Measurements from ENCODE around the gene PKDCC.

PKDCC gene

DNA sequence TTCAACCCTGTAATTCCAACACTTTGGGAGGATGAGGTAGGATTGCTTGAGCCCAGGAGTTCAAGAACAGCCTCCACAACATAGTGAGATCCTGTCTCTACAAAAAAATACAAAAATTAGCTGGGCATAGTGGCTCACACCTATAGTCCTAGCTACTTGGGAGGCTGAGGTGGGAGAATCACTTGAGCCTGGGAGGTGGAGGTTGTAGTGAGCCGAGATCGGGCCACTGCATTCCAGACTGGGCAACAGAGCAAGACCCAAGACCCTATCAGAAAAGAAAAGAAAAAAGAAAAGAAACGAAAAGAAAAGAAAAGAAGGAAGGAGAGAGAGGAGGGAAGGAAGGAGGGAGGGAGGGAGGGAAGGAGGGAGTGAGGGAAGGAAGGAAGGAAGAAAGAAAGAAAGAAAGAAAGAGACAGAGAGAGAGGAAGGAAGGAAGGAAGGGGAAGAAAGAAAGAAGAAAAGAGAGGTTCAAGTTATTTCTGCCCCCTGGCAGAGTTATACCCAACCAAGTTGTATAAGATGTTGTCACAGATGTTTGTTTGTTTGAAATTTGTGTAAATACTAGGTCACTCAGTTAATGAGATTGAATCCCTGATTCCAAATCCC, 3.9 kb upstream of the PKDCC start:
- Histone ChIP-seq H3K27me3 (ENCODE audit: insufficient read depth, low read length) (peaks cover 5% of the 10 kb centered on the region), H3K36me3 (ENCODE audit: insufficient read depth, low read length) (no peaks in the 10 kb centered on the region), H3K4me1 (ENCODE audit: insufficient read depth, low read length) (peaks cover 26% of the 10 kb centered on the region), H3K9ac (ENCODE audit: low read depth, low read length) (no peak overlapping the region), H3K27ac (ENCODE audit: low read depth, low read length) (no peak overlapping the region), H3K4me3 (ENCODE audit: low read length) (no peak overlapping the region), H3K9me3 (ENCODE audit: insufficient read depth, low read depth, low read length) (no peaks in the 10 kb centered on the region)
- 89% methylated on average over 3 of the region's 3 CpGs for WGBS

DNA sequence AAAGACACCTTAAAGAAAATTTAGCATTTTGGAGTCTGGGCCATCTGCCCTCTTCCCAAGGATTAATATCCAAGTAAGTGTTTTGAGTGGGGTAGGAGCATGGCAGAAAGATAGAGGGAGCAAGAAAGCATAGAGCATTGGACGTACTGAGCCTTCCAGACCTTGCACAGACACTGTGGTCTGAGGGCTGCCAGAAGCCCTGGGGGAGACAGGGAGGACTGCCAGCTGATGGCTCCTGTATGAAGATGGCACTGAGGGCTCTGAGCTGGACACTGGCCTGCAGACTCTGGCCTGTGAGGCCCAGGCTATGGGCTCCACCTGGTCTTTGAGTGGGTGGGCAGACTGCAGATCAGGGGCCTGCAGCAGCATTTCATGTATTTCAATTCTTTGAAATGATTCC, 2.9 kb upstream of the PKDCC start:
- no peaks in the 10 kb centered on the region for H3K36me3 ChIP-seq (ENCODE audit: insufficient read depth, low read length)
- H3K27me3 ChIP-seq (ENCODE audit: insufficient read depth, low read length): peaks cover 14% of the 10 kb centered on the region
- H3K4me1 ChIP-seq (ENCODE audit: insufficient read depth, low read length): peaks cover 33% of the 10 kb centered on the region
- H3K27ac ChIP-seq (ENCODE audit: low read depth, low read length): no peak overlapping the region
- no peak overlapping the region for H3K4me3 ChIP-seq (ENCODE audit: low read length)
- no peaks in the 10 kb centered on the region for H3K9me3 ChIP-seq (ENCODE audit: insufficient read depth, low read depth, low read length)
- 82% methylated on average over 1 of the region's 1 CpG for WGBS
- H3K9ac ChIP-seq (ENCODE audit: low read depth, low read length): no peak overlapping the region

- no peak overlapping the region for H3K27ac ChIP-seq (ENCODE audit: low read depth, low read length)
- H3K4me3 ChIP-seq (ENCODE audit: low read length): no peak overlapping the region
- peaks cover 14% of the 10 kb centered on the region for H3K27me3 ChIP-seq (ENCODE audit: insufficient read depth, low read length)
- no peaks in the 10 kb centered on the region for H3K36me3 ChIP-seq (ENCODE audit: insufficient read depth, low read length)
- no peaks in the 10 kb centered on the region for H3K9me3 ChIP-seq (ENCODE audit: insufficient read depth, low read depth, low read length)
- WGBS: 63% methylated on average over 3 of the region's 3 CpGs
- peaks cover 37% of the 10 kb centered on the region for H3K4me1 ChIP-seq (ENCODE audit: insufficient read depth, low read length)
- H3K9ac ChIP-seq (ENCODE audit: low read depth, low read length): no peak overlapping the region
Measured at GRCh38 chr2:42045352-42045751, 2.5 kb upstream of the PKDCC start.

DNA sequence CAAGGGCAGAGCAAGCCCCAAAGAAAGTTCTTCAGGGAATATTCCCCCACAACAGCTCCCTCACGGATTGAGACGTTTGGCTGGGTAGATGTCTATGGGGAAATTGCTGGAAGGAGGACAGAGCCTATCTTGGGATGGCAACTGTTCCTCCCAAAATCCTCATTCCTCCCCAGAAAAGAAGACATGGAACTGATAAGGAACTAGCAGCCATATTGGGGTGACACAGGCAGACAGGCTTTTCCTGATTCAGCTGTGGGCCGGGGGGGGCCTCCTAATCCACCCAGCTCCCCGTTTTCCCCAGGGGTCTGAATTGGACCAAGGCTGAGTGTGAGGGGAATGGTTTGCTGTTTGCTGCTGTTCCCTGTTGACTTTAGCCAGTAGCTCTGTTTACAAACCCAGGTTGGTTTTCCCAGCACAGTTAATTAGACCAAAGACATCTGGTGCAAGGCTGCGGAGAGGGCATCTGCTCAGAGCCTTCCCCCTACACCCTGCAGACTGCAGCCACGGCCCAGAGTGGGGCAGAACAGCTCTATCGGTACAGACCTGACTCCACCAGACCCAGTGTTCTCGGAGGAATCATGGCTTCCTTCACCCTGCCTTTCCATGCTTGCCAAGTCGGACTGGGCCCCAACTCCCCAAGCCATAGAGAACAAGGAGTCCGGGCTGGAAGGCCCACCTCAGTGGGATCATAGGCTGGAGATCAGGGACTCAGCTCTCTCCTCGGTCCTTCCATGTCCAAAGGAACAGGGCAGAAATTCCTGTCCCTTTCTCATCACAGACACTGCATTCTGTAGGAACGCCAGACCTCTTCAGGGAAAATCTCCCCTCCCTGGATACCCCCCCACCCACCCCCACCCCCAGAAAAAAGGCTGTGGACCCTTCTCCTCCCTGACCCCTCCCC, 1.7 kb upstream of the PKDCC start:
- no peaks in the 10 kb centered on the region for H3K9me3 ChIP-seq (ENCODE audit: insufficient read depth, low read depth, low read length)
- peaks cover 40% of the 10 kb centered on the region for H3K4me1 ChIP-seq (ENCODE audit: insufficient read depth, low read length)
- WGBS: 29% methylated on average over 10 of the region's 12 CpGs
- peak overlapping the region; percentile 89 for H3K27ac ChIP-seq (ENCODE audit: low read depth, low read length)
- peak overlapping the region; percentile 26; the same call in 1 of the 2 replicates for H3K4me3 ChIP-seq (ENCODE audit: low read length)
- H3K9ac ChIP-seq (ENCODE audit: low read depth, low read length): peak overlapping the region; percentile 43; the same call in 1 of the 2 replicates
- H3K36me3 ChIP-seq (ENCODE audit: insufficient read depth, low read length): no peaks in the 10 kb centered on the region
- peaks cover 14% of the 10 kb centered on the region for H3K27me3 ChIP-seq (ENCODE audit: insufficient read depth, low read length)

DNA sequence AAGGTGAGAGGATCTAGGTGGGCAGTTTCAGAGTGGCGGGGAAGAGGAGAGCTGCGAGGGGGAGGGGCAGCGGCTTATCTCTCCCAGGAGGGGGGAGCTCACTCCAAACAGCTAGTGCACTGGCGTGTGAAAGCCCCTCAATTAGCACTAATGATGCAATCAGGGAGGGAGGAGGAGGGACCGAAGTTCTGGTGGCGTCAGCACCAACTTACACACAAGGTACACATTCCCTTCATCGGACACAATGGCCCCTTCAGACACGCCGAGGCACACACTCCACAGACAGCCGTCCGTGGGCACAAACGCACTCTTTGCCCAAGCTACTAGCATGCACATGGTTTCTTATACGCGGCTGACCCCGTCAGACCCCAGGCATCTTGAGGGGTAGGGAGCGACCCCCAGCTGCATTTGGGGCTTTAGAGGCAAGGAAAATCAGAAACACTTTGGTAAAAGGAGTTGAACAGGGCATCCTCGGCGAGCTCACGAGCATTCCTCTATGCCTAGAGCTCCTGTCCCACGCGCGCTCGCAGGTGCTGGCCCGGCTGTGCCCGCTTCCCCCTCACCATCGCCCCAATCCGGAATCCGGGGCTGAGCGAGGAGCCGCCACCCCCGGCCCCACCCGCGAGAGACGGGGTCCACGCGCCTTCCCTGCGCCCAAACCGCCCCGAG, 868 bp upstream of the PKDCC start:
- peak overlapping the region; percentile 97 for H3K27ac ChIP-seq (ENCODE audit: low read depth, low read length)
- WGBS: under 1% methylated on average over 38 of the region's 39 CpGs
- H3K9me3 ChIP-seq (ENCODE audit: insufficient read depth, low read depth, low read length): no peaks in the 10 kb centered on the region
- H3K4me3 ChIP-seq (ENCODE audit: low read length): peak overlapping the region; percentile 60
- peaks cover 46% of the 10 kb centered on the region for H3K4me1 ChIP-seq (ENCODE audit: insufficient read depth, low read length)
- H3K27me3 ChIP-seq (ENCODE audit: insufficient read depth, low read length): peaks cover 14% of the 10 kb centered on the region
- no peaks in the 10 kb centered on the region for H3K36me3 ChIP-seq (ENCODE audit: insufficient read depth, low read length)
- H3K9ac ChIP-seq (ENCODE audit: low read depth, low read length): peak overlapping the region; percentile 80

- 1% methylated on average over 80 of the region's 80 CpGs for WGBS
- H3K4me1 ChIP-seq (ENCODE audit: insufficient read depth, low read length): peaks cover 48% of the 10 kb centered on the region
Measured at GRCh38 chr2:42048299-42049220, 739 bp downstream of the PKDCC start.

GRCh38 chr2:42049221-42050009, 1.6 kb downstream of the PKDCC start:
- 67% methylated on average over 10 of the region's 11 CpGs for WGBS
- H3K27me3 ChIP-seq (ENCODE audit: insufficient read depth, low read length): peaks cover 14% of the 10 kb centered on the region
- peak overlapping the region; percentile 59 for H3K4me3 ChIP-seq (ENCODE audit: low read length)
- H3K9ac ChIP-seq (ENCODE audit: low read depth, low read length): peak overlapping the region; percentile 74; the same call in 1 of the 2 replicates
- no peak overlapping the region for H3K27ac ChIP-seq (ENCODE audit: low read depth, low read length)
- peaks cover 56% of the 10 kb centered on the region for H3K4me1 ChIP-seq (ENCODE audit: insufficient read depth, low read length)
- no peaks in the 10 kb centered on the region for H3K9me3 ChIP-seq (ENCODE audit: insufficient read depth, low read depth, low read length)
- H3K36me3 ChIP-seq (ENCODE audit: insufficient read depth, low read length): peaks cover 14% of the 10 kb centered on the region; the same call in 1 of the 2 replicates

More at GRCh38 chr2:42048299-42049220, 739 bp downstream of the PKDCC start:
- Histone ChIP-seq H3K9ac (ENCODE audit: low read depth, low read length) (peak overlapping the region; percentile 74), H3K27me3 (ENCODE audit: insufficient read depth, low read length) (peaks cover 14% of the 10 kb centered on the region), H3K27ac (ENCODE audit: low read depth, low read length) (no peak overlapping the region), H3K36me3 (ENCODE audit: insufficient read depth, low read length) (peaks cover 6% of the 10 kb centered on the region; the same call in 1 of the 2 replicates), H3K4me3 (ENCODE audit: low read length) (peak overlapping the region; percentile 59), H3K9me3 (ENCODE audit: insufficient read depth, low read depth, low read length) (no peaks in the 10 kb centered on the region)

DNA sequence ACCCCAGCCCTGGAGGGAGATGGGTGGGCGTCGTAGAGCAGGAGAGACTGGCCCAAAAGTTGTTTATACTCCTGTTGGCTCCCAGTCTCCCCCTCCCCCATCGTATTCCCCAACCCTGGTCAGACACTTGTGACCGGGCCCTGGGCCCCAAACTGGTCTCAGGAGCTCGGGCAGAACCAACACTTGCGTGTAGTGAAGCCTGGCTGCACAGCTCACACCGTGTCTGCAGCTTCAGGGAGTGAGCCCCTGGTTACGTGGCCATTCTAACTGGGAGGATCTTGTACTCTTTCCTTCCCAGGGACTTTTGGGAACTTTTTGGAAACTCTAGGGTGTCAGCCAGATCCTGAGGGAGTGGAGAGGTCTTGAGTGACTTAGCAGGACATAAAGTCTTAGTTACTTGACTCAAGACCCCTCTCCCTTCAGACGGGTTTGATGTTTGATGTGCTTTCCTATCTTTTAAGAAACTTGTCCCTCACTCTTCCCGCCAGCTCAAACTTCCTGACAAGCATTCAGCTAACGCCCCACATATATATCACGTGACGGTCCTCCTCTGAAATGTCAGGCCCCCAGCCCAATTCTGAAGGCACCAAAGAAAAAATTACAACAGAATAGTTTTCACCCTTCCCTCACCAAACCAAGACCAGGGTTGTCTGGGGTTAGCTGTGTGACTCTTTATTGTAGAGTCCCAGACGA, 2.3 kb downstream of the PKDCC start:
- Histone ChIP-seq H3K36me3 (ENCODE audit: insufficient read depth, low read length) (peaks cover 16% of the 10 kb centered on the region), H3K4me3 (ENCODE audit: low read length) (peak overlapping the region; percentile 59), H3K4me1 (ENCODE audit: insufficient read depth, low read length) (peaks cover 56% of the 10 kb centered on the region), H3K9me3 (ENCODE audit: insufficient read depth, low read depth, low read length) (no peaks in the 10 kb centered on the region), H3K9ac (ENCODE audit: low read depth, low read length) (peak overlapping the region; percentile 74; the same call in 1 of the 2 replicates), H3K27me3 (ENCODE audit: insufficient read depth, low read length) (peaks cover 14% of the 10 kb centered on the region), H3K27ac (ENCODE audit: low read depth, low read length) (no peak overlapping the region)
- WGBS: 66% methylated on average over 14 of the region's 14 CpGs

DNA sequence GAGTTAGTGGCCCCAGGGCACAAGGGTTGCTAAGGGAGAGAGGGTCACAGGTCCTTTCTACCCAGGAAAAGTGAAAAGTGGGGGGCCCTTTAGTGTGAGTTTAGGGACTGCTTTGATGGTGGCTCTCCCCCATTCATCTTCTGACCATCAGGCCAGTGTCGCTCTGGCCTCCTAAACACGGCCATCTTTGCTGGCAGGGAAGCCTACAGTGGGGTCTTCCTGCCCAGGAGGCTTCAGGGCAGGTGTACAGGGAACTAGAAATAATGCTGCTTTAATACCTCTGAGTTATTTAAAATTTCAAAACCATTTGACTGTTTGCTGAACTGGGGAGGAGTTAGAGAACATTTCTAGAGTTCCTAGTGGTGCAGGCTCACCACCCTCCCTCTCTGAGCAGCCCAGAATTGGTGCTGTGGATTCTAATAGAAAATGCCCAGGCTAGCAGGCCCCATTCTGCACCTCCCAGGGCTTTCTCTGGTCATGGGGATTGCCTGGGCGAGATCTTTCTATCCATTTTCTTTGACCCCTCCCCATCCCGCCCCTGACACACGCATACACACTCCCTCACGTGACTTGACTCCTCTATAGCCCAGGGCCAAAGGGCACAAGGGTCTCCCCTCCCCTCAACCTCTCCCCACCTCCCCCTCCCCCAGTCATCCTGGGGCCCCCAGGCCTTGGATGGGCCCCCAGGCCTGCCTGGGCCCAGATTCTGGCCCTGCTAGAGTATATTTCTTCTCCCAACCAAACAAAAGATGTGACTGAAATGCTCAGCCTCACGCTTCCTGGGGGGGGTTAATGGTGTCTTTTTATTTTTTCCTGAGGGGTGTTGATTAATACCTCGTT, 3.1 kb downstream of the PKDCC start:
- no peak overlapping the region for H3K27ac ChIP-seq (ENCODE audit: low read depth, low read length)
- peaks cover 49% of the 10 kb centered on the region for H3K4me1 ChIP-seq (ENCODE audit: insufficient read depth, low read length)
- 53% methylated on average over 7 of the region's 8 CpGs for WGBS
- H3K4me3 ChIP-seq (ENCODE audit: low read length): peak overlapping the region; percentile 59; the same call in 1 of the 2 replicates
- H3K27me3 ChIP-seq (ENCODE audit: insufficient read depth, low read length): peaks cover 14% of the 10 kb centered on the region
- peaks cover 24% of the 10 kb centered on the region for H3K36me3 ChIP-seq (ENCODE audit: insufficient read depth, low read length)
- no peaks in the 10 kb centered on the region for H3K9me3 ChIP-seq (ENCODE audit: insufficient read depth, low read depth, low read length)
- H3K9ac ChIP-seq (ENCODE audit: low read depth, low read length): no peak overlapping the region

All from HUES64 (cell line).